IMR-90 (cell line): ENCODE measurements around the gene FAAP100. TPM values are rescaled to one million over a fixed set of nuclear protein-coding genes. Genes with fewer than 3 reads are reported as not detected.

ENCODE experiments used
- ATAC-seq: fragments of 200-7000 bp; cut with Tn5 transposase; 2 replicates; pipeline ENCODE4 v1.9.1; 2020; ENCODE audit warnings: low read depth, mild to moderate bottlenecking, moderate library complexity
- BruUV-seq: library from RNA; stranded (reverse); fragments of 400-500 nt; replicated peaks from 2 replicates; lab custom pipeline; 2021; lab: Mats Ljungman, UMichigan
- CTCF ChIA-PET: fragments of 300-600 bp; formaldehyde crosslinking; extraction: SDS; loops from one replicate; lab custom pipeline; 2021; ENCODE audit warnings: antibody characterized with exemption; lab: Yijun Ruan, JAX
- POLR2A ChIA-PET: fragments of 300-600 bp; sonication (Branson Sonifier 250); formaldehyde crosslinking; loops from one replicate; lab custom pipeline; 2022; ENCODE audit warnings: antibody characterized with exemption; ENCODE audit not compliant: unreplicated experiment; lab: Charles Lee
- DNase-seq: peaks from one replicate; pipeline ENCODE4 v3.0.0; 2013
- H2AFZ ChIP-seq: replicated peaks from 2 replicates; pipeline ENCODE3; 2013; ENCODE audit warnings: low read length, mild to moderate bottlenecking; ENCODE audit not compliant: poor library complexity
- H2AK5ac ChIP-seq: 2 replicates; pipeline ENCODE4 v1.6.1; 2013; ENCODE audit warnings: low read depth, low read length, inconsistent platforms
- H2AK9ac ChIP-seq: replicated peaks from 2 replicates; pipeline ENCODE3; 2013; ENCODE audit warnings: mild to moderate bottlenecking, low read depth, low read length, moderate library complexity; ENCODE audit not compliant: poor library complexity
- H2BK120ac ChIP-seq: 2 replicates; pipeline ENCODE4 v1.6.1; 2013; ENCODE audit warnings: low read depth, low read length, inconsistent platforms
- H2BK15ac ChIP-seq: 3 replicates; pipeline ENCODE4 v1.6.1; 2013; ENCODE audit warnings: low read depth, low read length, inconsistent platforms
- H2BK20ac ChIP-seq: 2 replicates; pipeline ENCODE4 v1.6.1; 2013; ENCODE audit warnings: low read depth, mild to moderate bottlenecking, inconsistent platforms, low read length, moderate library complexity
- H2BK5ac ChIP-seq: 2 replicates; pipeline ENCODE4 v1.6.1; 2013; ENCODE audit warnings: mild to moderate bottlenecking, low read depth, low read length, inconsistent platforms; ENCODE audit not compliant: poor library complexity, severe bottlenecking
- H3K14ac ChIP-seq: replicated peaks from 2 replicates; pipeline ENCODE4 v1.6.1; 2013; ENCODE audit warnings: low read depth, low read length, inconsistent platforms
- H3K18ac ChIP-seq: 2 replicates; pipeline ENCODE4 v1.6.1; 2013; ENCODE audit warnings: low read depth, low read length, control low read depth
- H3K23ac ChIP-seq: 2 replicates; pipeline ENCODE4 v1.6.1; 2013; ENCODE audit warnings: low read depth, low read length, inconsistent platforms
- H3K27ac ChIP-seq: 2 replicates; pipeline ENCODE4 v1.5.1; 2013; ENCODE audit warnings: mild to moderate bottlenecking, control low read depth, low read length; ENCODE audit not compliant: insufficient read depth
- H3K27me3 ChIP-seq: 2 replicates; pipeline ENCODE4 v1.6.1; 2013; ENCODE audit warnings: low read length; ENCODE audit not compliant: control insufficient read depth, insufficient read depth
- H3K36me3 ChIP-seq: 2 replicates; pipeline ENCODE4 v1.6.1; 2013; ENCODE audit warnings: low read length, mixed read lengths; ENCODE audit not compliant: control insufficient read depth, insufficient read depth
- H3K4ac ChIP-seq: 2 replicates; pipeline ENCODE4 v1.6.1; 2013; ENCODE audit warnings: low read depth, low read length, inconsistent platforms
- H3K4me1 ChIP-seq: 2 replicates; pipeline ENCODE4 v1.6.1; 2013; ENCODE audit warnings: low read length, mixed read lengths; ENCODE audit not compliant: control insufficient read depth, insufficient read depth
- H3K4me2 ChIP-seq: 2 replicates; pipeline ENCODE4 v1.6.1; 2013; ENCODE audit warnings: low read depth, mild to moderate bottlenecking, control low read depth, low read length, moderate library complexity
- H3K4me3 ChIP-seq: 2 replicates; pipeline ENCODE4 v1.5.1; 2013; ENCODE audit warnings: low read depth, mild to moderate bottlenecking, control low read depth, low read length, moderate library complexity; ENCODE audit not compliant: insufficient read depth
- H3K56ac ChIP-seq: 2 replicates; pipeline ENCODE4 v1.6.1; 2013; ENCODE audit warnings: low read length, inconsistent platforms; ENCODE audit not compliant: insufficient read depth; ENCODE audit errors: extremely low read depth
- H3K79me1 ChIP-seq, 2 experiments: 2 replicates each; pipeline ENCODE4 v1.6.1; 2013; ENCODE audit warnings: low read length in 2 of 2, inconsistent platforms in 1 of 2, low read depth in 1 of 2
- H3K9ac ChIP-seq: 2 replicates; pipeline ENCODE4 v1.6.1; 2013; ENCODE audit warnings: low read depth, low read length, control low read depth
- H3K9me1 ChIP-seq: 2 replicates; pipeline ENCODE4 v1.6.1; 2013; ENCODE audit warnings: low read length, inconsistent platforms; ENCODE audit not compliant: insufficient read depth
- H3K9me3 ChIP-seq: 2 replicates; pipeline ENCODE4 v1.6.1; 2013; ENCODE audit warnings: low read length; ENCODE audit not compliant: control insufficient read depth, insufficient read depth
- H4K20me1 ChIP-seq: 2 replicates; pipeline ENCODE4 v1.6.1; 2013; ENCODE audit warnings: low read length, inconsistent platforms; ENCODE audit not compliant: insufficient read depth
- H4K5ac ChIP-seq: 2 replicates; pipeline ENCODE4 v1.6.1; 2013; ENCODE audit warnings: mild to moderate bottlenecking, low read depth, low read length, control low read depth
- H4K8ac ChIP-seq, 2 experiments: 2 replicates each; pipeline ENCODE4 v1.6.1; 2013; ENCODE audit warnings: low read depth in 2 of 2, low read length in 2 of 2, control low read depth in 1 of 2, inconsistent platforms in 1 of 2
- H4K91ac ChIP-seq: 2 replicates; pipeline ENCODE4 v1.6.1; 2013; ENCODE audit warnings: low read depth, low read length, inconsistent platforms; ENCODE audit not compliant: insufficient read depth
- BHLHE40 ChIP-seq: fragments of 150-350 bp; IDR thresholded peaks from 2 replicates; pipeline ENCODE4 v1.6.1; 2016; ENCODE audit warnings: mild to moderate bottlenecking, low read depth, low read length
- CEBPB ChIP-seq: IDR thresholded peaks from 2 replicates; pipeline ENCODE4 v1.6.1; 2012; ENCODE audit warnings: low read depth, low read length, improper control_type of control experiment
- CHD1 ChIP-seq: IDR thresholded peaks from 2 replicates; pipeline ENCODE4 v1.6.1; 2012; ENCODE audit warnings: low read depth, low read length, improper control_type of control experiment
- FOS ChIP-seq: fragments of 150-350 bp; IDR thresholded peaks from 2 replicates; pipeline ENCODE4 v1.6.1; 2016; ENCODE audit warnings: low read depth, low read length
- MAZ ChIP-seq: IDR thresholded peaks from 2 replicates; pipeline ENCODE4 v1.6.1; 2012; ENCODE audit warnings: low read depth, mild to moderate bottlenecking, low read length, improper control_type of control experiment, moderate library complexity, borderline replicate concordance
- NFE2L2 ChIP-seq: fragments of 150-350 bp; IDR thresholded peaks from 2 replicates; pipeline ENCODE4 v1.6.1; 2016; ENCODE audit warnings: low read depth, mild to moderate bottlenecking, low read length
- POLR2A ChIP-seq: IDR thresholded peaks from 2 replicates; pipeline ENCODE4 v1.6.1; 2012; ENCODE audit warnings: mild to moderate bottlenecking, low read depth, low read length
- RAD21 ChIP-seq: IDR thresholded peaks from 2 replicates; pipeline ENCODE4 v1.6.1; 2012; ENCODE audit warnings: low read length, improper control_type of control experiment
- WGBS, 2 experiments: methylation state at CpG; one replicate each; pipeline versions ENCODE4 v1.1.5 to v1.1.7; 2013; ENCODE audit warnings: missing lambda C conversion rate in 2 of 2; ENCODE audit not compliant: insufficient read length in 1 of 2; ENCODE audit errors: extremely low coverage in 2 of 2; 5-methylcytosine and 5-hydroxymethylcytosine counted together
- dilution Hi-C: fragments of 300-500 bp; cut with HindIII; formaldehyde crosslinking; loops from one replicate; pipeline ENCODE4 v1.14.3; 2018; ENCODE audit warnings: low sequenced_read_pairs; ENCODE audit not compliant: unreplicated experiment
- in situ Hi-C: fragments of 300-500 bp; cut with MboI; formaldehyde crosslinking; loops from 3 replicates; pipeline ENCODE4 v1.14.3; 2019; ENCODE audit warnings: low sequenced_read_pairs, inconsistent platforms, mixed read lengths
- intact Hi-C: fragments of 100-400 bp; cut with micrococcal nuclease; formaldehyde crosslinking; loops from 2 replicates; pipeline ENCODE4 v1.10.0; 2022
- polyA plus RNA-seq, 3 experiments: library from polyadenylated mRNA; depleted of rRNA; stranded (reverse); fragments of >200 nt; gene quantifications; 2 replicates each; pipeline ENCODE4 v1.2.3, GENCODE V29; 2012; ENCODE audit warnings: low replicate concordance in 1 of 3
- total RNA-seq: library from RNA; depleted of rRNA; stranded (reverse); fragments of >200 nt; gene quantifications from 2 replicates; pipeline ENCODE4 v1.2.3, GENCODE V29; 2012
- TF ChIP-seq, protein P1 (sequence below): fragments of 150-350 bp; IDR thresholded peaks from 2 replicates; pipeline ENCODE4 v1.6.1; 2017; ENCODE audit warnings: mild to moderate bottlenecking, antibody characterized with exemption, low read length, low read depth
- TF ChIP-seq, protein P2 (sequence below): fragments of 150-350 bp; IDR thresholded peaks from 2 replicates; pipeline ENCODE4 v1.6.1; 2016; ENCODE audit warnings: low read depth, mild to moderate bottlenecking, low read length, moderate library complexity, borderline replicate concordance

Gene FAAP100
- total and polyA plus RNA-seq, 2 of the 4 experiments (the other 2 are of a cell fraction) = 7.9 to 24.8 TPM

DNA sequence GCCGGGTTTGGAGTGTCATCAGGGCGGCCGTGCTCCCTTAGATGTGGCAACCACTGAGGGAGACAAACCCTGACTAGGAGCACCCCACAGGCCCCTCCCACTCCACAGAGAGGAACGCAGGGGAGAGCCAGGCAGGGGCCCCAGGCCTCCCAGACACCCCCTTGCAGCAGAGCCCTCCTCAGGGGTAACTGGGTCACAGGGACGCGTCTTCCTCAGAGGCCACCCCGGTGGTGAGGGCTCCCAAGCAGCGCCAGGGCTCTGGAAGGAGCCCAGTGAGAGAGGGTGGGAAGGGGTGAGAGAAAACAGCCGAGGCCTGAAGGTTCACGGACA lies 12.6 kb downstream of the FAAP100 start:
- H3K4me2 ChIP-seq = no peak overlapping the region
- DNase-seq = no peak
- H3K18ac ChIP-seq = no peak overlapping the region
- no peak overlapping the region for H3K9ac ChIP-seq
- H3K9me3 ChIP-seq = no peaks in the 10 kb centered on the region
- peaks cover 30% of the 10 kb centered on the region for H3K36me3 ChIP-seq
- no peak for TF ChIP-seq CEBPB
- TF ChIP-seq, protein P1, sequence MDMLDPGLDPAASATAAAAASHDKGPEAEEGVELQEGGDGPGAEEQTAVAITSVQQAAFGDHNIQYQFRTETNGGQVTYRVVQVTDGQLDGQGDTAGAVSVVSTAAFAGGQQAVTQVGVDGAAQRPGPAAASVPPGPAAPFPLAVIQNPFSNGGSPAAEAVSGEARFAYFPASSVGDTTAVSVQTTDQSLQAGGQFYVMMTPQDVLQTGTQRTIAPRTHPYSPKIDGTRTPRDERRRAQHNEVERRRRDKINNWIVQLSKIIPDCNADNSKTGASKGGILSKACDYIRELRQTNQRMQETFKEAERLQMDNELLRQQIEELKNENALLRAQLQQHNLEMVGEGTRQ = no peak
- no peak for TF ChIP-seq FOS
- TF ChIP-seq, protein P2, sequence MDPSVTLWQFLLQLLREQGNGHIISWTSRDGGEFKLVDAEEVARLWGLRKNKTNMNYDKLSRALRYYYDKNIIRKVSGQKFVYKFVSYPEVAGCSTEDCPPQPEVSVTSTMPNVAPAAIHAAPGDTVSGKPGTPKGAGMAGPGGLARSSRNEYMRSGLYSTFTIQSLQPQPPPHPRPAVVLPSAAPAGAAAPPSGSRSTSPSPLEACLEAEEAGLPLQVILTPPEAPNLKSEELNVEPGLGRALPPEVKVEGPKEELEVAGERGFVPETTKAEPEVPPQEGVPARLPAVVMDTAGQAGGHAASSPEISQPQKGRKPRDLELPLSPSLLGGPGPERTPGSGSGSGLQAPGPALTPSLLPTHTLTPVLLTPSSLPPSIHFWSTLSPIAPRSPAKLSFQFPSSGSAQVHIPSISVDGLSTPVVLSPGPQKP = no peak
- no peak for TF ChIP-seq RAD21
- TF ChIP-seq CHD1 = no peak
- no peak for TF ChIP-seq POLR2A
- TF ChIP-seq NFE2L2 = no peak
- TF ChIP-seq BHLHE40 = no peak
- TF ChIP-seq MAZ = no peak
- no peak for ATAC-seq
- H4K20me1 ChIP-seq = peaks cover 7% of the 10 kb centered on the region; the same call in 1 of the 2 replicates
- H3K4me3 ChIP-seq = no peak overlapping the region
- dilution Hi-C loops (no loop called here), in situ Hi-C loops (no loop called here), intact Hi-C loops (no loop called here)
- peaks cover 10% of the 10 kb centered on the region; the same call in 1 of the 2 replicates for H3K27me3 ChIP-seq
- POLR2A ChIA-PET = no interaction called here
- H2AFZ ChIP-seq = no peak overlapping the region
- H4K8ac ChIP-seq = no peak overlapping the region
- H3K23ac ChIP-seq = no peak overlapping the region
- H4K91ac ChIP-seq = no peak overlapping the region
- no peak overlapping the region for H2BK5ac ChIP-seq
- H2BK15ac ChIP-seq = no peak overlapping the region
- H3K56ac ChIP-seq = no peak overlapping the region
- CTCF ChIA-PET = no interaction called here
- no peaks in the 10 kb centered on the region for H3K4me1 ChIP-seq
- H3K79me1 ChIP-seq = no peaks in the 10 kb centered on the region; a peak in 1 of 4 replicates
- H3K14ac ChIP-seq = no peak overlapping the region
- no peaks in the 10 kb centered on the region for H3K9me1 ChIP-seq
- no peak overlapping the region for H3K27ac ChIP-seq
- BruUV-seq = no TSS peak
- no peak overlapping the region for H2BK20ac ChIP-seq
- WGBS, 2 experiments = 88% methylated on average over 1 of the region's 10 CpGs; no CpG with 5 or more reads in 1 of the 2 experiments
- H2BK120ac ChIP-seq = no peak overlapping the region
- H4K5ac ChIP-seq = no peak overlapping the region
- no peak overlapping the region for H2AK5ac ChIP-seq
- no peak overlapping the region for H3K4ac ChIP-seq
- H2AK9ac ChIP-seq = no peak overlapping the region
